Neuronal stem cell (in vitro differentiated cells): Measurements from ENCODE around the gene PAPOLG.
"Not testable (repeated sequence)": the region's sequence is repeated elsewhere in the genome, so short reads cannot be mapped to it uniquely, and the experiment has no call there.

Experiments used
- DNase-seq: peaks from one replicate; pipeline ENCODE4 v3.0.0-alpha.2; 2013; ENCODE audit warnings: low spot score
- H2AFZ ChIP-seq: one replicate; pipeline ENCODE4 v1.6.1; 2013; ENCODE audit warnings: mild to moderate bottlenecking, low read length, inconsistent platforms
- H2AK5ac ChIP-seq: 2 replicates; pipeline ENCODE4 v1.6.1; 2013; ENCODE audit warnings: low read depth, mild to moderate bottlenecking, inconsistent platforms, low read length, moderate library complexity, mixed read lengths
- H2BK120ac ChIP-seq: 2 replicates; pipeline ENCODE4 v1.6.1; 2013; ENCODE audit warnings: low read depth, mild to moderate bottlenecking, inconsistent platforms, low read length, moderate library complexity, mixed read lengths
- H2BK12ac ChIP-seq: one replicate; pipeline ENCODE4 v1.6.1; 2013; ENCODE audit warnings: low read length, inconsistent platforms
- H2BK15ac ChIP-seq: 2 replicates; pipeline ENCODE4 v1.6.1; 2013; ENCODE audit warnings: mild to moderate bottlenecking, low read length, inconsistent platforms, mixed read lengths
- H2BK5ac ChIP-seq: one replicate; pipeline ENCODE4 v1.6.1; 2013; ENCODE audit warnings: inconsistent platforms, mild to moderate bottlenecking, low read length, moderate library complexity
- H3K14ac ChIP-seq: one replicate; pipeline ENCODE4 v1.6.1; 2013; ENCODE audit warnings: low read length, inconsistent platforms
- H3K18ac ChIP-seq: 2 replicates; pipeline ENCODE4 v1.6.1; 2013; ENCODE audit warnings: low read length, inconsistent platforms
- H3K23ac ChIP-seq: 2 replicates; pipeline ENCODE4 v1.6.1; 2013; ENCODE audit warnings: low read depth, mild to moderate bottlenecking, mixed read lengths, low read length, inconsistent platforms; ENCODE audit not compliant: poor library complexity
- H3K27ac ChIP-seq: replicated peaks from 3 replicates; pipeline ENCODE4 v1.5.1; 2013; ENCODE audit warnings: low read length, inconsistent platforms
- H3K27me3 ChIP-seq, 3 experiments: 2 replicates each; pipeline ENCODE4 v1.6.1; 2013; ENCODE audit warnings: low read length in 3 of 3, mild to moderate bottlenecking in 2 of 3, inconsistent platforms in 1 of 3, low read depth in 1 of 3, mixed read lengths in 1 of 3, moderate library complexity in 1 of 3; ENCODE audit not compliant: control insufficient read depth in 3 of 3, insufficient read depth in 3 of 3
- H3K36me3 ChIP-seq, 2 donors: replicated peaks in 1 of 2; 2 replicates each; pipeline ENCODE4 v1.6.1; 2013; ENCODE audit warnings: low read length in 2 of 2; ENCODE audit not compliant: control insufficient read depth in 2 of 2, insufficient read depth in 2 of 2
- H3K4ac ChIP-seq: 2 replicates; pipeline ENCODE4 v1.6.1; 2013; ENCODE audit warnings: inconsistent platforms, mild to moderate bottlenecking, low read length, moderate library complexity
- H3K4me1 ChIP-seq, 2 donors: 1 replicate in 1 of 2; 2 replicates in 1 of 2; pipeline ENCODE4 v1.6.1; 2013; ENCODE audit warnings: low read length in 2 of 2, low read depth in 1 of 2; ENCODE audit not compliant: control insufficient read depth in 2 of 2, insufficient read depth in 1 of 2
- H3K4me2 ChIP-seq: one replicate; pipeline ENCODE4 v1.6.1; 2013; ENCODE audit warnings: mild to moderate bottlenecking, low read length, inconsistent platforms; ENCODE audit not compliant: insufficient read depth, poor library complexity, severe bottlenecking
- H3K4me3 ChIP-seq, 2 donors: 2 replicates each; pipeline ENCODE4 v1.5.1; 2013; ENCODE audit warnings: low read length in 2 of 2, mild to moderate bottlenecking in 2 of 2, inconsistent platforms in 1 of 2, moderate library complexity in 1 of 2
- H3K79me1 ChIP-seq: one replicate; pipeline ENCODE4 v1.6.1; 2013; ENCODE audit warnings: low read depth, mild to moderate bottlenecking, inconsistent platforms, low read length, moderate library complexity
- H3K9ac ChIP-seq: one replicate; pipeline ENCODE4 v1.6.1; 2013; ENCODE audit warnings: mild to moderate bottlenecking, low read depth, low read length, inconsistent platforms; ENCODE audit not compliant: poor library complexity
- H3K9me3 ChIP-seq, 2 donors: replicated peaks in 1 of 2; 2 replicates each; pipeline versions ENCODE3 to v1.6.1; 2013; ENCODE audit warnings: low read length in 2 of 2, mild to moderate bottlenecking in 2 of 2, inconsistent platforms in 1 of 2, low read depth in 1 of 2, mixed read lengths in 1 of 2, moderate library complexity in 1 of 2; ENCODE audit not compliant: control insufficient read depth in 2 of 2, insufficient read depth in 1 of 2
- H4K8ac ChIP-seq: one replicate; pipeline ENCODE4 v1.6.1; 2013; ENCODE audit warnings: low read depth, mild to moderate bottlenecking, inconsistent platforms, low read length, moderate library complexity
- H4K91ac ChIP-seq: one replicate; pipeline ENCODE4 v1.6.1; 2013; ENCODE audit warnings: low read length, low read depth, mild to moderate bottlenecking, inconsistent platforms; ENCODE audit not compliant: poor library complexity
- WGBS, 2 donors: extraction: QIAGEN DNeasy Blood & Tissue Kit; methylation state at CpG; one replicate each; pipeline ENCODE4 v1.1.7; 2013; ENCODE audit warnings: missing lambda C conversion rate in 2 of 2, mixed read lengths in 1 of 2; ENCODE audit not compliant: insufficient read length in 2 of 2, insufficient replicate concordance in 1 of 2; ENCODE audit errors: extremely low coverage in 2 of 2; 5-methylcytosine and 5-hydroxymethylcytosine counted together

PAPOLG gene

DNA sequence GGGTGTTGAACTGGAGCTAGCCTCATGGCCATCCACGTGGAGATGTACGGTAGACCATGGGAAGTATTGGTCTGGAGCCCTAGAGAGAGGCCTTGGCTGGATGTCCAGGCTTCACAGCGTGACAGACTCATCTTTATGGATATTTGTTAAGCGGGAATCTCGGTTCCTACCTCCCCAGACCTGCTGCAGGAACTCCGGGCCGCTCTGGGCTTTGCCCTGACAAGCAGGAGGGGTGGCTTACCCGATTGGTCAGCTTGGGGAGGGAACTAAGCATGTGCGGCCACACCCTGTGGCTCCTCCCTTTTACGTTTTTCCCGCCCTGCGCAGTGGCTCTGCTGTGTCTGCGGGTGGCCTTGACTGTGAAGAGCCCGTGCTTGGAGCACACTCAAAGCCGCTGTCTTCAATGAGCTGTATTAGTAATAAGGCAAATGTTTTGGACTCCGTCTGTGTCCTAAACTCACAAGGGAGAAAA lies 52.3 kb downstream of the PAPOLG start:
- Histone ChIP-seq H3K14ac (no peak overlapping the region), H3K36me3 (no peaks in the 10 kb centered on the region), H3K4me3 (no peak overlapping the region), H2AFZ (peak overlapping the region; percentile 60), H3K27me3 (peaks cover 0 to 2% (median 0%) of the 10 kb centered on the region in 3 experiments), H3K4ac (no peak overlapping the region), H3K4me2 (no peak overlapping the region), H3K23ac (peak overlapping the region; percentile 83), H3K9me3 (no peaks in the 10 kb centered on the region), H2AK5ac (peak overlapping the region; percentile 56), H2BK120ac (no peak overlapping the region), H3K79me1 (no peaks in the 10 kb centered on the region), H2BK5ac (peak overlapping the region; percentile 7), H3K18ac (peak overlapping the region; percentile 66), H4K91ac (no peak overlapping the region), H3K4me1 (peaks cover 6 to 7% of the 10 kb centered on the region in 2 donors), H4K8ac (peak overlapping the region; percentile 9), H3K27ac (no peak overlapping the region), H3K9ac (no peak overlapping the region), H2BK12ac (no peak overlapping the region), H2BK15ac (peak overlapping the region; percentile 19)
- DNase-seq = no peak
- no CpG with 5 or more reads among the region's 16 CpGs for WGBS, 2 donors

- H3K23ac ChIP-seq = no peak overlapping the region
- no peak overlapping the region for H3K18ac ChIP-seq
- no peak overlapping the region for H3K9ac ChIP-seq
- peaks cover 0 to 9% (median 0%) of the 10 kb centered on the region in 3 experiments for H3K27me3 ChIP-seq
- no peak overlapping the region for H3K14ac ChIP-seq
- H2BK120ac ChIP-seq = no peak overlapping the region
- H2BK15ac ChIP-seq = no peak overlapping the region
- no peak overlapping the region for H4K91ac ChIP-seq
- no peak overlapping the region for H3K4me3 ChIP-seq
- H3K4ac ChIP-seq = no peak overlapping the region
- H3K36me3 ChIP-seq = no peaks in the 10 kb centered on the region
- H3K4me1 ChIP-seq = peaks cover 5 to 7% of the 10 kb centered on the region in 2 donors
- DNase-seq = no peak
- H2AK5ac ChIP-seq = no peak overlapping the region
- H3K9me3 ChIP-seq = no peaks in the 10 kb centered on the region
- no peaks in the 10 kb centered on the region for H3K79me1 ChIP-seq
- H3K4me2 ChIP-seq = no peak overlapping the region
- H3K27ac ChIP-seq = no peak overlapping the region
- H2BK5ac ChIP-seq = no peak overlapping the region
- no peak overlapping the region for H4K8ac ChIP-seq
- H2BK12ac ChIP-seq = no peak overlapping the region
- no CpG with 5 or more reads among the region's 14 CpGs for WGBS, 2 donors
- no peak overlapping the region for H2AFZ ChIP-seq
Measured at GRCh38 chr2:60811491-60812375, 55.7 kb downstream of the PAPOLG start.

- not testable (repeated sequence) for H3K14ac ChIP-seq, H3K23ac ChIP-seq, H4K91ac ChIP-seq, DNase-seq, H3K4me2 ChIP-seq, H2BK5ac ChIP-seq, H2AK5ac ChIP-seq, H3K4me3 ChIP-seq, H3K4ac ChIP-seq, H3K79me1 ChIP-seq, H3K9ac ChIP-seq, H3K36me3 ChIP-seq, H2AFZ ChIP-seq, H3K4me1 ChIP-seq, H3K9me3 ChIP-seq, H3K18ac ChIP-seq, H2BK120ac ChIP-seq, H2BK15ac ChIP-seq, H4K8ac ChIP-seq, H2BK12ac ChIP-seq, H3K27ac ChIP-seq
- WGBS, 2 donors = no CpG with 5 or more reads among the region's 9 CpGs
- peaks cover 0 to 11% (median 0%) of the 10 kb centered on the region in 3 experiments for H3K27me3 ChIP-seq
Measured at GRCh38 chr2:60817191-60817590, 61.1 kb downstream of the PAPOLG start.

- Histone ChIP-seq H4K8ac (no peak overlapping the region), H3K36me3 (no peaks in the 10 kb centered on the region), H2BK12ac (no peak overlapping the region), H3K4me1 (no peaks in the 10 kb centered on the region), H2BK5ac (no peak overlapping the region), H3K79me1 (peaks cover 1% of the 10 kb centered on the region), H3K4me3 (no peak overlapping the region), H2AK5ac (no peak overlapping the region), H3K27me3 (peaks cover 0 to 11% (median 0%) of the 10 kb centered on the region in 3 experiments), H3K23ac (no peak overlapping the region), H2BK15ac (no peak overlapping the region), H3K4me2 (no peak overlapping the region), H3K4ac (no peak overlapping the region), H3K18ac (no peak overlapping the region), H2BK120ac (no peak overlapping the region), H3K9me3 (no peaks in the 10 kb centered on the region), H3K9ac (no peak overlapping the region), H3K14ac (no peak overlapping the region), H4K91ac (no peak overlapping the region), H3K27ac (no peak overlapping the region), H2AFZ (no peak overlapping the region)
- no peak for DNase-seq
- WGBS, 2 donors = no CpG with 5 or more reads among the region's 4 CpGs
Measured at GRCh38 chr2:60818272-60818671, 62.2 kb downstream of the PAPOLG start.
